B cell (primary cell): ENCODE measurements around the gene ERMARD. TPM values are rescaled to one million over a fixed set of nuclear protein-coding genes. Genes with fewer than 3 reads are reported as not detected.

Experiments
- ATAC-seq: fragments of 200-7000 bp; cut with Tn5 transposase; one replicate; pipeline ENCODE4 v1.10.0; 2021; ENCODE audit warnings: low read depth, mild to moderate bottlenecking, moderate number of reproducible peaks, moderate library complexity
- CTCF ChIA-PET: fragments of 350-600 bp; sonication (Branson Sonifier 250); formaldehyde crosslinking; loops from one replicate; lab custom pipeline; 2021; ENCODE audit warnings: antibody characterized with exemption, inconsistent platforms; lab: Charles Lee
- POLR2A ChIA-PET: fragments of 350-600 bp; sonication (Branson Sonifier 250); formaldehyde crosslinking; loops from one replicate; lab custom pipeline; 2021; ENCODE audit warnings: antibody characterized with exemption; lab: Charles Lee
- DNase-seq: peaks from one replicate; pipeline ENCODE4 v3.0.0; 2013
- H2AFZ ChIP-seq: 2 replicates; pipeline ENCODE4 v1.6.1; 2012; ENCODE audit warnings: mild to moderate bottlenecking, low read depth, low read length; ENCODE audit not compliant: insufficient read depth, poor library complexity, severe bottlenecking
- H3K27ac ChIP-seq, 2 donors: 1 replicate in 1 of 2; 2 replicates in 1 of 2; pipeline ENCODE4 v1.5.1; 2012 to 2013; ENCODE audit warnings: low read length in 2 of 2, mild to moderate bottlenecking in 2 of 2, moderate library complexity in 1 of 2
- H3K27me3 ChIP-seq, 4 experiments: fragments of 200-600 bp in 1 of 4; sonication (generic) in 1 of 4; replicated peaks in 1 of 4; 1 replicate in 2 of 4; 2 replicates in 2 of 4; pipeline versions ENCODE4 v1.6.1 to v1.7.0; 2013 to 2016; ENCODE audit warnings: low read length in 3 of 4, mild to moderate bottlenecking in 2 of 4, mixed read lengths in 1 of 4, moderate library complexity in 1 of 4; ENCODE audit not compliant: insufficient read depth in 4 of 4, control insufficient read depth in 3 of 4; ENCODE audit errors: control extremely low read depth in 1 of 4
- H3K36me3 ChIP-seq, 2 experiments: replicated peaks in 1 of 2; 1 replicate in 1 of 2; 2 replicates in 1 of 2; pipeline versions ENCODE4 v1.6.1 to v1.7.1; 2013; ENCODE audit warnings: low read length in 1 of 2; ENCODE audit not compliant: insufficient read depth in 2 of 2, control insufficient read depth in 1 of 2; ENCODE audit errors: control extremely low read depth in 1 of 2, extremely low read depth in 1 of 2
- H3K4me1 ChIP-seq, 2 donors: fragments of 200-600 bp in 1 of 2; sonication (generic) in 1 of 2; 1 replicate in 1 of 2; 2 replicates in 1 of 2; pipeline versions ENCODE4 v1.5.1 to v1.6.1; 2013 to 2017; ENCODE audit warnings: low read length in 2 of 2; ENCODE audit not compliant: control insufficient read depth in 2 of 2, insufficient read depth in 2 of 2
- H3K4me2 ChIP-seq: replicated peaks from 2 replicates; pipeline ENCODE3; 2012; ENCODE audit warnings: mild to moderate bottlenecking, low read depth, low read length; ENCODE audit not compliant: poor library complexity, severe bottlenecking
- H3K4me3 ChIP-seq, 5 experiments: fragments of 200-600 bp in 1 of 5; sonication (generic) in 1 of 5; 1 replicate in 3 of 5; 2 replicates in 2 of 5; pipeline versions ENCODE4 v1.5.1 to v1.7.0; 2011 to 2016; ENCODE audit warnings: low read length in 4 of 5, mild to moderate bottlenecking in 4 of 5, low read depth in 2 of 5, control low read depth in 1 of 5, moderate library complexity in 1 of 5; ENCODE audit not compliant: insufficient read depth in 1 of 5; ENCODE audit errors: control extremely low read depth in 1 of 5, extremely low read depth in 1 of 5
- H3K79me2 ChIP-seq: fragments of 200-600 bp; sonication (generic); one replicate; pipeline ENCODE4 v1.6.0; 2016; ENCODE audit warnings: low read length; ENCODE audit not compliant: control insufficient read depth, insufficient read depth
- H3K9ac ChIP-seq: fragments of 200-600 bp; sonication (generic); 2 replicates; pipeline ENCODE4 v1.6.1; 2017; ENCODE audit warnings: mild to moderate bottlenecking, low read length, moderate library complexity
- H3K9me3 ChIP-seq, 3 donors: one replicate each; pipeline versions ENCODE4 v1.6.1 to v1.7.1; 2013; ENCODE audit warnings: low read length in 2 of 3; ENCODE audit not compliant: control insufficient read depth in 2 of 3, insufficient read depth in 1 of 3; ENCODE audit errors: control extremely low read depth in 1 of 3
- H4K20me1 ChIP-seq: 2 replicates; pipeline ENCODE4 v1.6.0; 2012; ENCODE audit warnings: mild to moderate bottlenecking, low read length; ENCODE audit not compliant: insufficient read depth, control insufficient read depth, poor library complexity, severe bottlenecking
- H3K27ac Mint-ChIP-seq: one replicate; pipeline ENCODE4 v1.8.0; 2021; ENCODE audit warnings: mixed read lengths
- H3K27me3 Mint-ChIP-seq: one replicate; pipeline ENCODE4 v1.8.0; 2021; ENCODE audit warnings: mixed read lengths
- H3K4me1 Mint-ChIP-seq: one replicate; pipeline ENCODE4 v1.8.0; 2021; ENCODE audit warnings: mixed read lengths
- H3K4me3 Mint-ChIP-seq: one replicate; pipeline ENCODE4 v1.8.0; 2021; ENCODE audit warnings: mixed read lengths
- H3K9me3 Mint-ChIP-seq: one replicate; pipeline ENCODE4 v1.8.0; 2022; ENCODE audit warnings: mixed read lengths; ENCODE audit not compliant: insufficient read depth
- CTCF ChIP-seq: fragments of 200-600 bp; IDR thresholded peaks from one replicate; pipeline ENCODE4 v1.8.0; 2022; ENCODE audit warnings: antibody characterized with exemption, mild to moderate bottlenecking
- EZH2 ChIP-seq: IDR thresholded peaks from 2 replicates; pipeline ENCODE4 v1.6.1; 2012; ENCODE audit warnings: borderline replicate concordance, low read depth, mild to moderate bottlenecking, moderate library complexity, low read length; ENCODE audit not compliant: insufficient read depth, poor library complexity, severe bottlenecking
- WGBS: methylation state at CpG from one replicate; pipeline ENCODE4 v1.1.5; 2013; ENCODE audit warnings: missing lambda C conversion rate; ENCODE audit not compliant: insufficient coverage; 5-methylcytosine and 5-hydroxymethylcytosine counted together
- intact Hi-C: fragments of 100-400 bp; cut with micrococcal nuclease; formaldehyde crosslinking; loops from one replicate; pipeline ENCODE4 v1.10.0; 2022
- polyA plus RNA-seq: library from polyadenylated mRNA; depleted of rRNA; stranded (reverse); fragments of >200 nt; gene quantifications from 2 replicates; pipeline ENCODE4 v1.2.3, GENCODE V29; 2012
- total RNA-seq, 2 donors: library from RNA; stranded (reverse); fragments of 120-200 nt in 1 of 2; gene quantifications; 1 replicate in 1 of 2; 2 replicates in 1 of 2; pipeline versions ENCODE4 v1.2.3 to v1.2.4, GENCODE V29; 2013 to 2022

Gene ERMARD
- total and polyA plus RNA-seq, 2 donors (not counting 1 experiment from before 2014, with no cell fraction given): 42.8 to 65.1 TPM

DNA sequence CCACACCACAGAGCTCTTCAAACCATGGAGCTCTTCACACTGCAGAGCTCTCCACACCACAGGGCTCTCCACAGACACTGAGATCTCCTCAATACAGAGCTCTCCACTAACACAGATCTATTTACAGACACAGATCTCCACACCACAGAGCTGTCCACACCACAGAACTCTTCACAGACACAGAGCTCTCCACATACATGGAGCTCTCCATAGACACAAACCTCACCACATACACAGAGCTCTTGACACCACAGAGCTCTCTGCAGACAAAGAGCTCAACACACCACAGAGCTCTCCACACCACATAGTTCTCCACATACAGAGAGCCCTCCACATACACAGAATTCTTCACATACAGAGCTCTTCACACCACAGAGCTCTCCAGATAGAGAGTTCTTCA is 53.0 kb downstream of the ERMARD start:
- no peak overlapping the region for H3K27ac Mint-ChIP-seq
- Histone ChIP-seq H2AFZ (no peak overlapping the region), H3K27me3 (peaks cover 0 to 16% (median 3%) of the 10 kb centered on the region in 4 experiments), H3K4me2 (no peak overlapping the region), H3K9me3 (no peaks in the 10 kb centered on the region), H3K4me3 (no peak overlapping the region), H3K9ac (no peak overlapping the region), H3K36me3 (no peaks in the 10 kb centered on the region), H3K79me2 (no peaks in the 10 kb centered on the region), H3K4me1 (peaks cover 3 to 4% of the 10 kb centered on the region in 2 donors), H4K20me1 (no peaks in the 10 kb centered on the region), H3K27ac (no peak overlapping the region)
- H3K4me3 Mint-ChIP-seq: no peak overlapping the region
- peaks cover 17% of the 10 kb centered on the region for H3K4me1 Mint-ChIP-seq
- no peaks in the 10 kb centered on the region for H3K9me3 Mint-ChIP-seq
- TF ChIP-seq EZH2 (no peak), CTCF (no peak)
- ChIA-PET POLR2A (no interaction called here), CTCF (interaction anchor here (0.6 to 1.9 kb wide), 4 partner anchors 14 to 521 kb away, joined by 3 to 8 read pairs (median 4); no protein-coding TSS in a partner anchor)
- ATAC-seq (no peak), DNase-seq (no peak)
- H3K27me3 Mint-ChIP-seq: peaks cover 48% of the 10 kb centered on the region
- intact Hi-C loops: no loop called here

DNA sequence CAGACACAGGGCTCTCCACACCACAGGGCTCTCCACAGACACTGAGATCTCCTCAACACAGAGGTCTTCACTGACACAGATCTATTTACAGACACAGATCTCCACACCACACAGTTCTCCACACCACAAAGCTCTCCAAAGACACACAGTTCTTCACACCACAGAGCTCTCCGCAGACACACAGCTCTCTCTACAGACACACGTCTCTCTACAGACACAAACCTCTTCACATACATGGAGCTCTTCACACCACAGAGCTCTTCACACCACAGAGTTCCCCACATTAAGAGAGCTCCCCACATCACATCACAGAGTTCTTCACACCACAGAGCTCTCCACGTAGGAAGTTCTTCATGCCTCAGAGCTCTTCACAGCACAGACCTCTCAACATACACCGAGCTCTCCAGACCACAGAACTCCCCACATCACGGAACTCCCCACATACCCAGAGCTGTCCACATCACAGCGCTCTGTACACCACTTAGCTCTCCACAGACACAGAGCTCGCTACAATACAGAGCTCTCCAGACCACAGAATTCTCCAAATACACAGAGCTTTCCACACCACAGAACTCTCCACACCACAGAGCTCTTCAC is 53.9 kb downstream of the ERMARD start:
- H3K27ac Mint-ChIP-seq: no peak overlapping the region

More for the DNA sequence above, 53.9 kb downstream of the ERMARD start:
- H4K20me1 ChIP-seq: no peaks in the 10 kb centered on the region
- Mint-ChIP-seq H3K4me3 (no peak overlapping the region), H3K9me3 (no peaks in the 10 kb centered on the region), H3K27me3 (peaks cover 45% of the 10 kb centered on the region), H3K4me1 (peaks cover 20% of the 10 kb centered on the region)
- WGBS: 20% methylated on average over 7 of the region's 7 CpGs
- peaks cover 3 to 4% of the 10 kb centered on the region in 2 donors for H3K4me1 ChIP-seq
- H3K9me3 ChIP-seq: no peaks in the 10 kb centered on the region
- DNase-seq (no peak), ATAC-seq (no peak)
- ChIA-PET POLR2A (no interaction called here), CTCF (interaction anchor here (0.9 to 1.9 kb wide), 3 partner anchors 12 to 26 kb away, joined by 3 to 8 read pairs (median 5); no protein-coding TSS in a partner anchor)
- H3K79me2 ChIP-seq: no peaks in the 10 kb centered on the region
- peaks cover 0 to 16% (median 3%) of the 10 kb centered on the region in 4 experiments for H3K27me3 ChIP-seq
- no peak overlapping the region for H3K4me2 ChIP-seq
- no peak overlapping the region for H3K9ac ChIP-seq
- no peak overlapping the region for H3K4me3 ChIP-seq
- no peak overlapping the region for H2AFZ ChIP-seq
- H3K36me3 ChIP-seq: no peaks in the 10 kb centered on the region
- no peak overlapping the region for H3K27ac ChIP-seq
- intact Hi-C loops: no loop called here
- TF ChIP-seq CTCF (no peak), EZH2 (no peak)
